SK-N-SH treated with all-trans-retinoic acid at 6 μM for 48 hours (cell line): Measurements from ENCODE around the gene PALD1.

Experiments
- GLIS3 ChIP-seq: fragments of 250-450 bp; sonication (Bioruptor Pico); IDR thresholded peaks from 2 replicates; pipeline ENCODE4 v1.5.0; 2020; ENCODE audit warnings: mild to moderate bottlenecking, moderate library complexity
- TOX ChIP-seq: fragments of 250-450 bp; sonication (Bioruptor Pico); IDR thresholded peaks from 2 replicates; pipeline ENCODE4 v1.8.0; 2021; ENCODE audit warnings: mild to moderate bottlenecking, moderate library complexity, borderline replicate concordance
- ZFP30 ChIP-seq: fragments of 450-650 bp; formaldehyde crosslinking; IDR thresholded peaks from 2 replicates; pipeline ENCODE4 v1.5.0; 2022; ENCODE audit warnings: mild to moderate bottlenecking, moderate library complexity
- TF ChIP-seq, protein P1 (sequence below): fragments of 250-450 bp; sonication (Bioruptor Pico); IDR thresholded peaks from 2 replicates; pipeline ENCODE4 v1.5.1; 2020; ENCODE audit warnings: low read depth, mild to moderate bottlenecking, moderate library complexity

DNA sequence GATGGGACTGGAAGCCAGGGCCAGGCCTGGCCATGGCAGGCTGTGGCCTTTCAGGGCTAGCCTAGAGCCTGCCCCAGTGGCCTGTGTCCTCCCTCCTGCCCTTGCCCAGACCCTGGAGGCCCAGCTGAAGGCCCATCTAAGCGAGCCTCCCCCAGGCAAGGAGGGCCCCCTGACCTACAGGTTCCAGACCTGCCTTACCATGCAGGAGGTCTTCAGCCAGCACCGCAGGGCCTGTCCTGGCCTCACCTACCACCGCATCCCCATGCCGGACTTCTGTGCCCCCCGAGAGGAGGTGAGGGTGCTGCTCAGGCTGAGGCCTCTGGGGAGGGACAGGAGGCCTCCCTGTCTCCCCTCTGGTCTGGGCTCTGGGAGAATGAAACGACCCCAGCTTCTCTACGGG, 60.9 kb downstream of the PALD1 start:
- TF ChIP-seq ZFP30 (CRISPR knock-in tag) (no peak), GLIS3 (CRISPR knock-in tag) (no peak), TOX (CRISPR knock-in tag) (no peak)
- TF ChIP-seq, protein P1, sequence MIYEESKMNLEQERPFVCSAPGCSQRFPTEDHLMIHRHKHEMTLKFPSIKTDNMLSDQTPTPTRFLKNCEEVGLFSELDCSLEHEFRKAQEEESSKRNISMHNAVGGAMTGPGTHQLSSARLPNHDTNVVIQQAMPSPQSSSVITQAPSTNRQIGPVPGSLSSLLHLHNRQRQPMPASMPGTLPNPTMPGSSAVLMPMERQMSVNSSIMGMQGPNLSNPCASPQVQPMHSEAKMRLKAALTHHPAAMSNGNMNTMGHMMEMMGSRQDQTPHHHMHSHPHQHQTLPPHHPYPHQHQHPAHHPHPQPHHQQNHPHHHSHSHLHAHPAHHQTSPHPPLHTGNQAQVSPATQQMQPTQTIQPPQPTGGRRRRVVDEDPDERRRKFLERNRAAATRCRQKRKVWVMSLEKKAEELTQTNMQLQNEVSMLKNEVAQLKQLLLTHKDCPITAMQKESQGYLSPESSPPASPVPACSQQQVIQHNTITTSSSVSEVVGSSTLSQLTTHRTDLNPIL (CRISPR knock-in tag) = no peak
